H1 (cell line): ENCODE measurements around the gene MACROD2. TPM values are rescaled to one million over a fixed set of nuclear protein-coding genes. Genes with fewer than 3 reads are reported as not detected.

Source experiments
- CTCF ChIA-PET: fragments of 300-600 bp; sonication (Branson Sonifier 250); formaldehyde crosslinking; loops from one replicate; lab custom pipeline; 2021; ENCODE audit not compliant: partially characterized antibody; lab: Charles Lee
- POLR2A ChIA-PET: fragments of 300-600 bp; sonication (Branson Sonifier 250); formaldehyde crosslinking; loops from one replicate; lab custom pipeline; 2021; ENCODE audit warnings: inconsistent platforms; ENCODE audit not compliant: partially characterized antibody; lab: Charles Lee
- DNase-seq, 2 experiments: peaks; one replicate each; pipeline versions ENCODE4 v3.0.0 to v3.0.0-alpha.2; 2010 to 2022; ENCODE audit warnings: low spot score in 2 of 2, low read depth in 1 of 2, mixed read lengths in 1 of 2
- FAIRE-seq: peaks from 2 replicates; lab custom pipeline; 2011; peaks lifted over from hg19 to GRCh38; lab: Jason Lieb, UNC
- H2AFZ ChIP-seq: 2 replicates; pipeline ENCODE4 v1.8.1; 2012; ENCODE audit warnings: low read length, inconsistent platforms
- H2AK5ac ChIP-seq: 2 replicates; pipeline ENCODE4 v1.6.1; 2013; ENCODE audit warnings: low read depth, low read length
- H2BK120ac ChIP-seq: replicated peaks from 2 replicates; pipeline ENCODE3; 2013; ENCODE audit warnings: low read depth, low read length, inconsistent platforms
- H2BK12ac ChIP-seq: 2 replicates; pipeline ENCODE4 v1.6.1; 2013; ENCODE audit warnings: low read depth, low read length
- H2BK15ac ChIP-seq: 2 replicates; pipeline ENCODE4 v1.6.1; 2013; ENCODE audit warnings: low read length
- H2BK20ac ChIP-seq: 2 replicates; pipeline ENCODE4 v1.6.1; 2013; ENCODE audit warnings: low read length
- H2BK5ac ChIP-seq: 2 replicates; pipeline ENCODE4 v1.6.1; 2013; ENCODE audit warnings: low read depth, low read length
- H3K14ac ChIP-seq: 2 replicates; pipeline ENCODE4 v1.6.1; 2013; ENCODE audit warnings: inconsistent platforms; ENCODE audit not compliant: insufficient read length
- H3K18ac ChIP-seq: 2 replicates; pipeline ENCODE4 v1.6.1; 2013; ENCODE audit warnings: low read length; ENCODE audit errors: extremely low read depth
- H3K23ac ChIP-seq: 2 replicates; pipeline ENCODE4 v1.6.1; 2013; ENCODE audit warnings: inconsistent platforms; ENCODE audit not compliant: insufficient read length
- H3K23me2 ChIP-seq: 2 replicates; pipeline ENCODE4 v1.6.1; 2013; ENCODE audit warnings: low read depth, low read length
- H3K27ac ChIP-seq: 2 replicates; pipeline ENCODE4 v1.6.1; 2011; ENCODE audit warnings: low read depth, low read length, inconsistent platforms
- H3K27me3 ChIP-seq, 4 experiments: replicated peaks in 1 of 4; 1 replicate in 1 of 4; 2 replicates in 3 of 4; pipeline versions ENCODE4 v1.6.1 to v1.8.1; 2011 to 2013; ENCODE audit warnings: low read length in 3 of 4, mild to moderate bottlenecking in 3 of 4, inconsistent platforms in 2 of 4, mixed read lengths in 2 of 4, moderate library complexity in 1 of 4; ENCODE audit not compliant: control insufficient read depth in 3 of 4, insufficient read depth in 3 of 4; ENCODE audit errors: extremely low read depth in 1 of 4
- H3K36me3 ChIP-seq, 4 experiments: 2 replicates each; pipeline versions ENCODE4 v1.6.1 to v1.8.1; 2011 to 2013; ENCODE audit warnings: mild to moderate bottlenecking in 4 of 4, low read length in 3 of 4, moderate library complexity in 2 of 4, control low read depth in 1 of 4, inconsistent platforms in 1 of 4; ENCODE audit not compliant: insufficient read depth in 4 of 4, control insufficient read depth in 2 of 4
- H3K4ac ChIP-seq: replicated peaks from 2 replicates; pipeline ENCODE3; 2013; ENCODE audit warnings: low read length, low read depth, mixed read lengths, inconsistent platforms; ENCODE audit not compliant: insufficient read length
- H3K4me1 ChIP-seq, 4 experiments: replicated peaks in 1 of 4; 1 replicate in 1 of 4; 2 replicates in 3 of 4; pipeline versions ENCODE4 v1.6.1 to v1.8.1; 2011 to 2013; ENCODE audit warnings: low read length in 3 of 4, inconsistent platforms in 2 of 4, mixed read lengths in 1 of 4; ENCODE audit not compliant: insufficient read depth in 4 of 4, control insufficient read depth in 3 of 4
- H3K4me2 ChIP-seq, 2 experiments: 2 replicates each; pipeline versions ENCODE4 v1.6.1 to v1.8.1; 2011 to 2013; ENCODE audit warnings: low read depth in 2 of 2, low read length in 2 of 2, control low read depth in 1 of 2, inconsistent platforms in 1 of 2, mild to moderate bottlenecking in 1 of 2; ENCODE audit not compliant: insufficient read depth in 1 of 2
- H3K4me3 ChIP-seq, 4 experiments: fragments of 200-600, 300-600 bp in 1 of 4; sonication (generic), shearing (Covaris generic), sonication (Bioruptor Twin) in 1 of 4; 2 replicates each; pipeline versions ENCODE4 v1.5.1 to v1.8.1; 2011 to 2016; ENCODE audit warnings: low read length in 4 of 4, low read depth in 3 of 4, control low read depth in 2 of 4, inconsistent platforms in 2 of 4, mild to moderate bottlenecking in 2 of 4, mixed read lengths in 1 of 4, moderate library complexity in 1 of 4; ENCODE audit not compliant: insufficient read depth in 2 of 4; ENCODE audit errors: extremely low read depth in 1 of 4
- H3K56ac ChIP-seq: replicated peaks from 2 replicates; pipeline ENCODE3; 2013; ENCODE audit warnings: low read depth, mild to moderate bottlenecking, mixed read lengths, low read length, inconsistent platforms; ENCODE audit not compliant: insufficient read length
- H3K79me1 ChIP-seq: 2 replicates; pipeline ENCODE4 v1.6.1; 2013; ENCODE audit warnings: low read depth, low read length, control low read depth
- H3K79me2 ChIP-seq, 2 experiments: 2 replicates each; pipeline versions ENCODE4 v1.6.1 to v1.8.1; 2012 to 2013; ENCODE audit warnings: low read length in 2 of 2, mild to moderate bottlenecking in 2 of 2, inconsistent platforms in 1 of 2; ENCODE audit not compliant: insufficient read depth in 2 of 2, control insufficient read depth in 1 of 2
- H3K9ac ChIP-seq, 4 experiments: replicated peaks in 1 of 4; 1 replicate in 1 of 4; 2 replicates in 3 of 4; pipeline versions ENCODE4 v1.6.1 to v1.8.1; 2011 to 2013; ENCODE audit warnings: low read depth in 3 of 4, low read length in 3 of 4, control low read depth in 2 of 4, mild to moderate bottlenecking in 2 of 4, moderate library complexity in 2 of 4, inconsistent platforms in 1 of 4; ENCODE audit errors: extremely low read depth in 1 of 4
- H3K9me3 ChIP-seq, 2 experiments: 2 replicates each; pipeline versions ENCODE4 v1.6.1 to v1.8.1; 2012 to 2013; ENCODE audit warnings: mild to moderate bottlenecking in 2 of 2, moderate library complexity in 2 of 2, control low read depth in 1 of 2, inconsistent platforms in 1 of 2, low read depth in 1 of 2, low read length in 1 of 2, mixed read lengths in 1 of 2; ENCODE audit not compliant: insufficient read depth in 2 of 2
- H4K20me1 ChIP-seq, 2 experiments: replicated peaks in 1 of 2; 2 replicates each; pipeline versions ENCODE3 to v1.8.1; 2011 to 2013; ENCODE audit warnings: inconsistent platforms in 2 of 2, low read length in 2 of 2, mild to moderate bottlenecking in 1 of 2; ENCODE audit not compliant: insufficient read depth in 2 of 2, control insufficient read depth in 1 of 2
- H4K5ac ChIP-seq: 2 replicates; pipeline ENCODE4 v1.6.1; 2013; ENCODE audit warnings: low read length, low read depth, mixed read lengths, inconsistent platforms; ENCODE audit not compliant: insufficient read length
- H4K8ac ChIP-seq: 2 replicates; pipeline ENCODE4 v1.8.0; 2013; ENCODE audit warnings: mild to moderate bottlenecking, moderate library complexity, low read length, inconsistent platforms; ENCODE audit not compliant: insufficient read depth; ENCODE audit errors: extremely low read depth
- H4K91ac ChIP-seq: replicated peaks from 2 replicates; pipeline ENCODE3; 2013; ENCODE audit warnings: low read length, mixed read lengths, inconsistent platforms; ENCODE audit not compliant: insufficient read length
- BRCA1 ChIP-seq: IDR thresholded peaks from 2 replicates; pipeline ENCODE4 v1.6.1; 2012; ENCODE audit warnings: low read depth, low read length, improper control_type of control experiment
- GTF2F1 ChIP-seq: IDR thresholded peaks from 2 replicates; pipeline ENCODE4 v1.6.1; 2012; ENCODE audit warnings: low read depth, low read length, improper control_type of control experiment, borderline replicate concordance
- MAFK ChIP-seq: IDR thresholded peaks from 2 replicates; pipeline ENCODE4 v1.6.1; 2012; ENCODE audit warnings: low read depth, mild to moderate bottlenecking, improper control_type of control experiment, low read length
- POLR2AphosphoS5 ChIP-seq: IDR thresholded peaks from 2 replicates; pipeline ENCODE4 v1.6.1; 2011; ENCODE audit warnings: low read depth, low read length
- SP4 ChIP-seq: IDR thresholded peaks from 2 replicates; pipeline ENCODE4 v1.6.1; 2012; ENCODE audit warnings: low read length, inconsistent platforms
- TAF1 ChIP-seq: IDR thresholded peaks from 2 replicates; pipeline ENCODE4 v1.6.1; 2011; ENCODE audit warnings: mild to moderate bottlenecking, low read depth, low read length
- WGBS, 2 experiments: shearing (Covaris generic) in 1 of 2; methylation state at CpG; one replicate each; pipeline versions ENCODE4 v1.1.6 to v1.1.7; 2013 to 2015; ENCODE audit warnings: low lambda C conversion rate in 2 of 2, mixed read lengths in 2 of 2, inconsistent platforms in 1 of 2, low coverage in 1 of 2, missing lambda C conversion rate in 1 of 2; ENCODE audit not compliant: insufficient replicate concordance in 2 of 2, insufficient coverage in 1 of 2, insufficient read length in 1 of 2; ENCODE audit errors: extremely low coverage in 1 of 2, missing lambda C conversion rate in 1 of 2; 5-methylcytosine and 5-hydroxymethylcytosine counted together
- polyA plus RNA-seq, 7 experiments: library from polyadenylated mRNA; depleted of rRNA in 3 of 7; stranded (reverse) in 5 of 7; unstranded in 2 of 7; fragments of >200 nt in 5 of 7; fragments of 200-250 nt in 2 of 7; gene quantifications; 1 replicate in 5 of 7; 2 replicates in 1 of 7; 4 replicates in 1 of 7; pipeline versions ENCODE4 v1.2.1 to v1.2.3, GENCODE V29; 2011 to 2013; ENCODE audit warnings: missing spikeins in 2 of 7, mixed read lengths in 2 of 7
- total RNA-seq: library from RNA; stranded (reverse); fragmentation: NEBNext Ultra II Directional; extraction: Animal tissue kit (Norgen Biotek cat#: 25700); gene quantifications from 2 replicates; pipeline ENCODE4 v1.2.1, GENCODE V29; 2021

The MACROD2 gene
- total and polyA plus RNA-seq, 2 of the 8 experiments (the other 6 are each of a cell fraction or from before 2014, with no cell fraction given): 0.70 to 3.9 TPM

- FAIRE-seq: no peak
- no peaks in the 10 kb centered on the region for H4K20me1 ChIP-seq
- no peak overlapping the region for H2BK12ac ChIP-seq
- H3K56ac ChIP-seq: no peak overlapping the region
- H2BK5ac ChIP-seq: no peak overlapping the region
- no peak overlapping the region for H2BK20ac ChIP-seq
- H2BK120ac ChIP-seq: no peak overlapping the region
- no peaks in the 10 kb centered on the region for H3K79me1 ChIP-seq
- POLR2A ChIA-PET: no interaction called here
- no peak overlapping the region for H3K14ac ChIP-seq
- H4K91ac ChIP-seq: no peak overlapping the region
- no peak overlapping the region; a peak in 1 of 4 replicates for H3K4me2 ChIP-seq
- H2AFZ ChIP-seq: peak overlapping the region; percentile 46; the same call in 1 of the 2 replicates
- no peaks in the 10 kb centered on the region for H3K27me3 ChIP-seq
- no peak overlapping the region for H3K23ac ChIP-seq
- no peak overlapping the region for H2AK5ac ChIP-seq
- 79% methylated on average over 6 of the region's 6 CpGs; no CpG with 5 or more reads in 1 of the 2 experiments for WGBS, 2 experiments
- H3K18ac ChIP-seq: no peak overlapping the region
- TF ChIP-seq GTF2F1: no peak
- TF ChIP-seq BRCA1: no peak
- no peak for TF ChIP-seq MAFK
- no peak for TF ChIP-seq SP4
- no peak for TF ChIP-seq POLR2AphosphoS5
- no peak for TF ChIP-seq TAF1
- TF ChIP-seq, all 59 proteins: peak for 0
- no peak overlapping the region for H4K5ac ChIP-seq
- no peaks in the 10 kb centered on the region for H3K36me3 ChIP-seq
- no peak overlapping the region for H4K8ac ChIP-seq
- H3K27ac ChIP-seq: no peak overlapping the region
- H3K4me3 ChIP-seq: no peak overlapping the region; a peak in 1 of 8 replicates
- CTCF ChIA-PET: no interaction called here
- no peak overlapping the region for H3K4ac ChIP-seq
- DNase-seq: no peak
- H3K9ac ChIP-seq: no peak overlapping the region
- H3K9me3 ChIP-seq: no peaks in the 10 kb centered on the region
- no peaks in the 10 kb centered on the region for H3K79me2 ChIP-seq
- peaks cover 0 to 6% (median 3%) of the 10 kb centered on the region in 4 experiments; a peak in 4 of 7 replicates for H3K4me1 ChIP-seq
- H2BK15ac ChIP-seq: no peak overlapping the region
- no peaks in the 10 kb centered on the region; the same call in 1 of the 2 replicates for H3K23me2 ChIP-seq
Measured at GRCh38 chr20:15077733-15078250, 1082.5 kb downstream of the MACROD2 start.
